Activated gamma-delta T cell treated with anti-CD3 and anti-CD28 coated beads, Interleukin-2, amount 50 U/mL, for 16 hours (primary cell): Measurements from ENCODE around the gene CEP55.

ENCODE experiments used
- DNase-seq: peaks from one replicate; pipeline ENCODE4 v3.0.0-alpha.2; 2020; ENCODE audit warnings: low read depth

CEP55 gene

DNA sequence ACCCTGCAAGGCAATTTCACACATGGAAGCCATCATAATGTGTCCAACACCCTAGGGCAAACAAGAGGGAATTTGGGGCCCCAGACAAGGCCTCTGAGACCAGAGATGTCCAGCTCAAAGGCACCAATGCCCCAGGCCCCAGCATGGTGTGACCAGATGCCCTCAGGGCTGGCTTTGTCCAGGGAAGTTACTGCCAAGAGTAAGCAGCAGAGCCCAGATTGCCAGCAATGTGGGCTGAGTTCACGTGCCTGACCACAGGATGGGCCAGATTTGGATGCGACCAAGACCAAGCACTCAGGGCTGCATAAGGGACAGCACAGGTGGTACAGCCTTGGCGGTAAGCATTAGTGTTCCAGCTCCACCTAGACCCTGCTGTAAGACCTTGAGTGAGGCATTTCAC lies 27.0 kb upstream of the CEP55 start:
- DNase-seq: no peak

GRCh38 chr10:93471110-93471651 lies 25.2 kb upstream of the CEP55 start:
- DNase-seq: no peak

- DNase-seq: no peak
These were observed 23.3 kb upstream of the CEP55 start for GRCh38 chr10:93473161-93473560.

DNA sequence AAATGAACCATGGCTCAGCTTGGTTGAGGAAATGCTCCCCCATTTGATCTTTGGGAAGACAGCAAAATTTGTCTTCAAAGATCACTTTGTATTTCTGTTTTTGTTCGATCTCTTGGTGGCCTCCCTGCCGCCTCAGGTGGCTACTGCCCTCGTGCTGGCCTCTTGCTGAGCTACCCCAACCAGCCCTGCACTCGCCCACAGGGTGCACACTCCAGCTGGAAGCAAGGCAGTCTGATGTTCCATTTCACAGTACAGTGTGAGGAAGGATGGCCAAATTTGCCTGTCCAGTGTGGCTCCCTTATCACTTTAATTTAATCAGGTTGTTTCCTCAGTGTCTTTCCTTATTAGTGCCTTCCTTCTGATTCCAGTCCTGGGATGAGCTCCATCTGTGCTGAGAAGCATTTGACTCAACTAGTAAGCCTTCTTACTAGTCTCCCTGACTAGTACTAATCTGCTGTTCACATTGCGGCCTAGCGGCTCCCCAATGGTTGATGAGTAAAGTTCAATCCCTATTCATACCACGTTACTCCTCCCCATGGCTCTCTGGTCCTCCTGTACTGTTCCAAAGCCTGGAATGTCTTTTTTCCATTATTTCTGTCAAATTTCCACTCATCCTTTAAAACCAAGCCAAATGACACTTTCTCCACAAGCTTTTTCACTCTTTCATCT lies 22.5 kb upstream of the CEP55 start:
- DNase-seq: no peak

DNA sequence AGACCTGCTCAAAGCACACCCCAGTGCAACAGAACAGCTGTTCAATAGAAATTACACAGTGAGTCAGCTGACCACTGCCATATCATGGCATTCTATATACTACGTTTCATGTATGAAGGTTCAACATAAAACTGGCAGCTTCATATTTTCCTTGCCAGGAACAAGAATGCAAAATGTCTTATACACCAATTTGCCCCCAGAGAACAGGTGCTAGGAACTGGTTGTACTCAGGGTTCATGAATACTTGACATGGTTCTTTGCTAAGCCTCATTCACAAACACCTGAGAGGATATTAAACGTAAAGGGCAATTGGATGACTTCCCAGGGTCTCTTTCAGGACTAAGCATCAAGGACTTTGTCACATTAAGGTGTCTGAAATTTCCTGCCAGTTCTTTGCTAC lies 21.2 kb upstream of the CEP55 start:
- no peak for DNase-seq

GRCh38 chr10:93475871-93476270 lies 20.5 kb upstream of the CEP55 start:
- DNase-seq: no peak

DNA sequence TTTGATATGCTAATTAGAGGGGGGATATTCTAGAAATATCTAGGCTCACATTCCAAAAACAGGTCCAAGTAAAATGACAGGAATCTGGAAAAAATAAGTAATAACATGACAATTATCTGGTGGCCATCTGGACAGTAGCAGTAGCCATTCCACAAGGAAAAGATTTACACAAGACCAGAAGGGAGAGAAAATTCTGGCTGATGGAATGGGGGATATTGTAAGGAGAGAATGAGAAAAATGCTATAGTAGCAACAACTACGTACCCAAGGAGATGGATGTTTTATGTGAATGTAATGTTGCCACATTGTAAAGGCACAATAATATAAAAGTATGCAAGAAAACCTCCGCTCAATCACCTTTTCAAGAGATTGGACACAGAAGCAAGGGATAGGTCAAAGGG lies 19.7 kb upstream of the CEP55 start:
- no peak for DNase-seq

DNA sequence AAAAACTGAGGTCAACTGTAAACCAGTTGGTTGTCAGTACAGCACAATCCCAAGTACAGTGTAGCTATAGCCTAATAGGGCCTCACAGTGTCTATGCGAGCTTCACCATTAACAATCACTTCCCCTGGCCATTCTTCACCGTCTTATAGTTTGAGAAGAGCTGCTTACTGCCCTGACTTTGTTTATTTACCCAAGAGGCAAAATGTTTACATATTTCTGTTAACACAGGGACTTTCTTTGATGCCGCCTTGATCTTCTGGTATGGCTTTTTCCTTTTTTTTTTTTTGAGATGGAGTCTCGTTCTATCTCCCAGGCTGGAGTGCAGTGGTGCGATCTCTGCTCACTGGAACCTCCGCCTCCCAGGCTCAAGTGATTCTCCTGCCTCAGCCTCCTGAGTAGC lies 17.5 kb upstream of the CEP55 start:
- DNase-seq: no peak

GRCh38 chr10:93481637-93482144 lies 14.7 kb upstream of the CEP55 start:
- DNase-seq: no peak

DNA sequence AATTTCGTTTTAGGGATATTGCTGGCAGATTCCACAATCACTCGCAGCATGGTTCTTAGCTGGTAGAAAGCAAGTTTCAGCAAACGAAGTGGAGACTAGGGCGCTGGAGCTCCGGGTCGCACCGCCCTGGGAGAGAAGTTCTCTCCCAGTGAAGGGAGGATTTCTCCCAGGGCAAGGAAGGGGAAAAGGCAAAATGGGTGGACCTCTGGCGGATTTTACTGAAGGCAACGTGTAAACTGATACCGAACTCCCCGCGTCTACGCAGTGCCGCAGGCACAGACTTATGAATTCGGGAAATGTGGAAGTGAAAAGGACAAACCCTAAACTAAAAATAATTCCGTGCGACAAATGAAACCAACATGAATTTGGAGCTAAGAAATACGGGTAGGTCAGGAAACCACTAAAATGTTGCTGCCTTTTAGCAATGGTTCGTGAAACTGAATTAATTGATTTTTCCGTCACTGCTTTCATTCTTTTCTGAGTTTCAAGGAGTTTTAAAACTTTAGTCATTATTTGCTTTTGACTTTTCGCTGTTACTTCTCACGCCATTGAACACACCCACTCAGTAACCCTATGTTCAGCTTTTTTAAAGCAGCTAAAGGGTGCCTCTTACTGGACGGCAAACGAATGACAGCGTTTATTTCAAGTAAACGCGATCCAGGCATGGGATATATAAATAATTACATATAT lies 14.1 kb upstream of the CEP55 start, which contains the start of gene MYOF:
Gene MYOF, minus strand, starts transcription at position 190 of the 690 bp plus-strand sequence. Its CDS starts 140 bp downstream, at position 50.
- no peak for DNase-seq

- DNase-seq: no peak
These were observed 10.7 kb upstream of the CEP55 start for GRCh38 chr10:93485690-93486089.

GRCh38 chr10:93488956-93489528 lies 7.4 kb upstream of the CEP55 start:
- DNase-seq: no peak

GRCh38 chr10:93491602-93492121 lies 4.8 kb upstream of the CEP55 start:
- DNase-seq: no peak

DNA sequence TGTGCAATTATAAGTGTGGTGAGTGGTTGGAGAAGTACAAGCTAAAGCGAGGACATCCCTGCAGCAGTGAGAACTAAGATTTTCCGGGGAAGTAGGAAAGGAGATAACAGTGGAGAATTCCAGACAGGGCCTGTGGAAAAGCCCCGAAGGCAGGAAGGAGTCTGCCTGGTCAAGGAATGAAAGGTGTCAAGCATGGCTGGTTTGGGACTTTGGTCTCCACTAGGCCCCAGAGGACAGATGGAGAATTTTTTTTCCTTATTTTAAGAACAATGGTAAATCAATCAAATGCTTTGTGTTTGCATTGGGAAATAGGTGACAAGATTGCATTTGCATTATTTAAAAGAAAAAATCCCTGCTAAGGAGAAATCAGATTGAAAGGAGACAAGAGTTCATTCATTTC lies 3.2 kb upstream of the CEP55 start:
- DNase-seq: no peak

DNA sequence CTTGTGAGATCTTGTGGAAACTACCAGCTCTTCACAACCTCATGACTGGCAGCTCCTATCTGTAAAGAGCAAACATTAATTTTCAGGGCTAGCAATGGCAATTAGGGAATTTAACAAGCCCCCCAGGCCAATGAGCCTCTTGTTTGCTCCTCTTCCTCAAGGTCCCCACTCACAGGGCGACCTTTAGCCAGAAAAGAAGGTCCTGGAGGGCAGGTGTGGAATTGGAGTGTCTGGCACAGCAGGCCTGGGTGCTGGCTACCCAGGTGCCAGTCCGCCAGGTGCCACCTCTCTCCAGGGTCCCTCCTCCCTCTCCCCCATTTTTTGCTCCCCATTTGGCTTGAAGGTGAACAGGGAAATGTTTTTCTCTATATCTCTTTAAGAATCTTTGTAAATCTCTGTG lies 1.9 kb upstream of the CEP55 start:
- DNase-seq: no peak

DNA sequence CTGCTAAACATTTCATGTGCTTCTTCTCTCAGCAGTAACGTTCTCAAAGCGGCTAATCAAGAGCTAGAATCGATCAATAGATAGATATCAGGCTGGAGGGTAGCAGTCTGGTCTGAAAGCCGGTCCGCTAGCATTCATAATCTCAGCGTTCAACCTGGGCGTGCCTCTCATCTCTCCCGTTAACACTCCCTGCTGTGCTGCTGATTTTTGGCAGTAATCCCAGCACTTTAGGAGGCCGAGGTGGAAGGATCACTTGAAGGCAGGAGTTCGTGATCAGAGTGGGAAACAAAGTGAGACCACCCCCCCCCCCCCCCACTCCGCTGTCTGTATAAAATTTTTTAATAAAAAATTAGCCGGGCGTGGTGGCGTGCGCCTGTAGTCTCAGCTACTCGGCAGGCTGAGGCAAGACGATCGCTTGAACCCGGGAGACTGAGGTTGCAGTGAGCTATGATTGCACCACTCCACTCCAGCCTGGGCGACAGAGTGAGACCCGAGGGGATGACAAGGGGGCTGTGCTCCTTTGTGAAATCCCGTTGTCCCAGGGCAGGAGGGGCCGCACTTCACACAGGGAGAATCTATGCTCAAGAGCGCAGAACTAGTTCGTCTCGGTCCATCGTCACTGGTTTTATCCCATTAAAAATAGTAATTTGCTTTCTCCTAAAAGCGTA lies 624 bp upstream of the CEP55 start:
- no peak for DNase-seq

DNA sequence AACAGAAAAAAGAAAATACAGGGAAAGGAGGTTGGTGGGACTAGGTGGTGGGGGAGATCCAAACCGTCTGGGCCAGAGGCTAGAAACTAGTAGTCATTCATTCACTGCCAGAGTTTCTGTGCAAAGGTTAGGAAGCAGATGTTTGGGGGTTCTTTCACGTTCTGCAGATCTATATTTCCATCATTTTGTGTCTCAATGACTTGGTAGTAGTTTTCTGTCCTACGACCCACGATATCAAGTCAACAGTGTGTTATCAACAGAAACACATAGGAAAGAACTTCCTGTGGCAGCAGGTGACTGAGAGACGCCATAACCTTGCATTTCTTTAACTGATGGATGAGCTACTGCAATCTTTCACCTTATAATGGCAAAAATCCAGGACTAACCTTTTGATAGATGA lies 1.8 kb downstream of the CEP55 start:
- DNase-seq: no peak

- DNase-seq: no peak
These were observed 5.2 kb downstream of the CEP55 start for GRCh38 chr10:93501650-93502049.

GRCh38 chr10:93503075-93503474 lies 6.7 kb downstream of the CEP55 start:
- DNase-seq: no peak

DNA sequence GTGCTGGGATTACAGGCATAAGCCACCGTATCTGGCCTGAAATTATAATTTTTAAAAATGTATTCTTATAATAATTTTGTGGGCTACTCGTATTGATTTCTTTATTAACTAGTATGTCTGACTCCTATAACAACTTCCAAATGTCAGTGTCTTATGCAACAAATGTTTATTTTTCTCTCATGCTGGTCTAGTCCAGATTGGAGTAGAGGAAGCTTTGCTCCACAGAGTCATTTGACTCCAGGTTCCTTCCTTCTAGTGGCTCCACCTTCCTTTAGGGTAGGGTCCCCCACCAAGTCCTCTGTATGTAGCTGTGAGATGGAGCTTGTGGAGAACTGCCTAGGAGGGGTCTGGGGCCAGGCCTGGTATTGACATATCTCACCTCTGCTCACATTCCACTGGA lies 8.7 kb downstream of the CEP55 start:
- DNase-seq: no peak

GRCh38 chr10:93509816-93510215 lies 13.4 kb downstream of the CEP55 start:
- no peak for DNase-seq

GRCh38 chr10:93512565-93512964 lies 16.2 kb downstream of the CEP55 start:
- DNase-seq: no peak
